HG02610 (cell line): Measurements from ENCODE around the gene MAZ.
"Not testable (repeated sequence)": the region's sequence is repeated elsewhere in the genome, so short reads cannot be mapped to it uniquely, and the experiment has no call there.

Experiments used
- ATAC-seq: cut with Tn5 transposase; IDR thresholded peaks from one replicate; pipeline ENCODE4 v1.9.1; 2021; ENCODE audit warnings: mild to moderate bottlenecking, moderate library complexity; ENCODE audit not compliant: unreplicated experiment

MAZ gene

GRCh38 chr16:29806099-29806579 lies at the start of gene MAZ:
Gene MAZ (plus strand): TSS chr16:29806529. CDS start chr16:29806702, 173 bp downstream.
- no peak for ATAC-seq

GRCh38 chr16:29756654-29757053 lies 49.7 kb upstream of the MAZ start:
- ATAC-seq: no peak

GRCh38 chr16:29757086-29757485 lies 49.2 kb upstream of the MAZ start:
- not testable (repeated sequence) for ATAC-seq

GRCh38 chr16:29757950-29758466 lies 48.3 kb upstream of the MAZ start:
- ATAC-seq: no peak

- no peak for ATAC-seq
These were observed 45.6 kb upstream of the MAZ start for GRCh38 chr16:29760567-29761279.

- not testable (repeated sequence) for ATAC-seq
These were observed 45.1 kb upstream of the MAZ start for GRCh38 chr16:29761280-29761651.

GRCh38 chr16:29761882-29762281 lies 44.4 kb upstream of the MAZ start:
- no peak for ATAC-seq

GRCh38 chr16:29763326-29763725 lies 43.0 kb upstream of the MAZ start:
- ATAC-seq: no peak

- no peak for ATAC-seq
These were observed 40.9 kb upstream of the MAZ start for GRCh38 chr16:29765167-29766032.

GRCh38 chr16:29766571-29766970 lies 39.8 kb upstream of the MAZ start:
- no peak for ATAC-seq

GRCh38 chr16:29767062-29767461 lies 39.3 kb upstream of the MAZ start:
- no peak for ATAC-seq

- no peak for ATAC-seq
These were observed 36.8 kb upstream of the MAZ start for GRCh38 chr16:29769507-29769906.

- no peak for ATAC-seq
These were observed 35.9 kb upstream of the MAZ start for GRCh38 chr16:29770250-29770929.

GRCh38 chr16:29772330-29772729 lies 34.0 kb upstream of the MAZ start:
- ATAC-seq: not testable (repeated sequence)

GRCh38 chr16:29774730-29775129 lies 31.6 kb upstream of the MAZ start:
- ATAC-seq: no peak

GRCh38 chr16:29775742-29776408 lies 30.5 kb upstream of the MAZ start:
- ATAC-seq: no peak

GRCh38 chr16:29777576-29778350 lies 28.6 kb upstream of the MAZ start, which contains the start of gene ZG16:
Gene ZG16 (plus strand): TSS chr16:29778256. CDS start chr16:29779267, 1,011 bp downstream.
- ATAC-seq: no peak

GRCh38 chr16:29779474-29779873 lies 26.9 kb upstream of the MAZ start:
- no peak for ATAC-seq

- ATAC-seq: not testable (repeated sequence)
These were observed 23.0 kb upstream of the MAZ start for GRCh38 chr16:29783094-29783953.
